DOHH2 (cell line): ENCODE measurements around the gene DUSP16.

Source experiments
- H3F3A ChIP-seq: fragments of 200-600 bp; sonication (generic), shearing (Covaris generic); 2 replicates; pipeline ENCODE4 v1.6.0; 2016; ENCODE audit warnings: antibody characterized with exemption, mild to moderate bottlenecking; ENCODE audit not compliant: control insufficient read depth, insufficient read depth
- H3K27ac ChIP-seq: fragments of 200-600 bp; sonication (generic); 2 replicates; pipeline ENCODE4 v1.5.1; 2014; ENCODE audit warnings: low read depth, mild to moderate bottlenecking, low read length, moderate library complexity
- H3K27me3 ChIP-seq: fragments of 200-600 bp; sonication (generic); 2 replicates; pipeline ENCODE4 v1.6.1; 2014; ENCODE audit warnings: mild to moderate bottlenecking, low read length, mixed read lengths; ENCODE audit not compliant: control insufficient read depth
- H3K36me3 ChIP-seq: fragments of 200-600 bp; sonication (generic); 2 replicates; pipeline ENCODE4 v1.6.1; 2014; ENCODE audit warnings: mild to moderate bottlenecking, low read length, moderate library complexity, mixed read lengths; ENCODE audit not compliant: control insufficient read depth
- H3K4me1 ChIP-seq: fragments of 200-600 bp; sonication (generic); 2 replicates; pipeline ENCODE4 v1.6.1; 2014; ENCODE audit warnings: mild to moderate bottlenecking, low read length, mixed read lengths; ENCODE audit not compliant: control insufficient read depth
- H3K4me2 ChIP-seq: fragments of 200-600 bp; sonication (generic); 2 replicates; pipeline ENCODE4 v1.6.0; 2014; ENCODE audit warnings: mild to moderate bottlenecking, low read length, moderate library complexity
- H3K4me3 ChIP-seq: fragments of 200-600 bp; sonication (generic); 2 replicates; pipeline ENCODE4 v1.5.1; 2014; ENCODE audit warnings: mild to moderate bottlenecking, low read length, mixed read lengths
- H3K79me2 ChIP-seq: fragments of 200-600 bp; sonication (generic); 2 replicates; pipeline ENCODE4 v1.6.1; 2014; ENCODE audit warnings: mild to moderate bottlenecking, low read length, mixed read lengths; ENCODE audit not compliant: control insufficient read depth
- H3K9me2 ChIP-seq: fragments of 200-600 bp; sonication (generic); replicated peaks from 2 replicates; pipeline ENCODE4 v1.6.1; 2014; ENCODE audit warnings: mild to moderate bottlenecking, low read length, mixed read lengths; ENCODE audit not compliant: control insufficient read depth
- H3K9me3 ChIP-seq: fragments of 200-600 bp; sonication (generic); 2 replicates; pipeline ENCODE4 v1.6.1; 2014; ENCODE audit warnings: antibody characterized with exemption, low read length, mixed read lengths; ENCODE audit not compliant: control insufficient read depth, insufficient read depth
- H4K20me1 ChIP-seq: fragments of 200-600 bp; sonication (generic); 2 replicates; pipeline ENCODE4 v1.6.0; 2014; ENCODE audit warnings: low read depth, mild to moderate bottlenecking, antibody characterized with exemption, low read length, moderate library complexity; ENCODE audit not compliant: control insufficient read depth, insufficient read depth
- EZH2phosphoT487 ChIP-seq: fragments of 200-600 bp; sonication (generic); IDR thresholded peaks from 2 replicates; pipeline ENCODE4 v1.6.1; 2017; ENCODE audit warnings: borderline replicate concordance, mild to moderate bottlenecking, antibody characterized with exemption, low read length, moderate library complexity, mixed read lengths
- TF ChIP-seq, protein P1 (sequence below): fragments of 200-600 bp; sonication (generic); IDR thresholded peaks from one replicate; pipeline ENCODE4 v1.5.1; 2014; ENCODE audit warnings: antibody characterized with exemption, mild to moderate bottlenecking, low read depth, low read length; ENCODE audit not compliant: poor library complexity, severe bottlenecking

The DUSP16 gene

DNA sequence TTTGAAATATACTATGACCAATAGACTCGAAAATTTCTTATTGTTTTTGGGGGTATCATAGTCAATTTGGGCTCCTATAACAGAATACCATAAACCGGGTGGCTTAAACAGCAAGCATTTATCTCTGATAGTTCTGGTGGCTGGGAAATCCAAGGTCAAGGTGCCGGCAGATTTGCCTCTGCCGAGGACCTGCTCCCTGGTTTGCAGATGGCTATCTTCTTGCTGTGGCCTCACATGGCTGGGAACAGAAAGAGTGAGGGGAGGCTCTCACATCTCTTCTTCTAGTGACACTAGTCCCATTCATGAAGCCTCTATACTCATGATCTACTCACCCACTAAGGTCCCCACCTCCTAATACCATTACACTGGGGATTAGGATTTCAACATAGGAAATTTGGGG lies 135.1 kb downstream of the DUSP16 start:
- H3K9me3 ChIP-seq = no peaks in the 10 kb centered on the region
- H3K27ac ChIP-seq = no peak overlapping the region
- H3F3A ChIP-seq = no peaks in the 10 kb centered on the region
- H3K9me2 ChIP-seq = no peaks in the 10 kb centered on the region
- H3K36me3 ChIP-seq = no peaks in the 10 kb centered on the region
- H3K4me2 ChIP-seq = no peak overlapping the region
- no peaks in the 10 kb centered on the region for H3K79me2 ChIP-seq
- H3K4me3 ChIP-seq = no peak overlapping the region
- H3K27me3 ChIP-seq = no peaks in the 10 kb centered on the region
- H3K4me1 ChIP-seq = no peaks in the 10 kb centered on the region
- TF ChIP-seq EZH2phosphoT487 = no peak
- TF ChIP-seq, protein P1, sequence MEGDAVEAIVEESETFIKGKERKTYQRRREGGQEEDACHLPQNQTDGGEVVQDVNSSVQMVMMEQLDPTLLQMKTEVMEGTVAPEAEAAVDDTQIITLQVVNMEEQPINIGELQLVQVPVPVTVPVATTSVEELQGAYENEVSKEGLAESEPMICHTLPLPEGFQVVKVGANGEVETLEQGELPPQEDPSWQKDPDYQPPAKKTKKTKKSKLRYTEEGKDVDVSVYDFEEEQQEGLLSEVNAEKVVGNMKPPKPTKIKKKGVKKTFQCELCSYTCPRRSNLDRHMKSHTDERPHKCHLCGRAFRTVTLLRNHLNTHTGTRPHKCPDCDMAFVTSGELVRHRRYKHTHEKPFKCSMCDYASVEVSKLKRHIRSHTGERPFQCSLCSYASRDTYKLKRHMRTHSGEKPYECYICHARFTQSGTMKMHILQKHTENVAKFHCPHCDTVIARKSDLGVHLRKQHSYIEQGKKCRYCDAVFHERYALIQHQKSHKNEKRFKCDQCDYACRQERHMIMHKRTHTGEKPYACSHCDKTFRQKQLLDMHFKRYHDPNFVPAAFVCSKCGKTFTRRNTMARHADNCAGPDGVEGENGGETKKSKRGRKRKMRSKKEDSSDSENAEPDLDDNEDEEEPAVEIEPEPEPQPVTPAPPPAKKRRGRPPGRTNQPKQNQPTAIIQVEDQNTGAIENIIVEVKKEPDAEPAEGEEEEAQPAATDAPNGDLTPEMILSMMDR = no peak
- no peaks in the 10 kb centered on the region for H4K20me1 ChIP-seq

DNA sequence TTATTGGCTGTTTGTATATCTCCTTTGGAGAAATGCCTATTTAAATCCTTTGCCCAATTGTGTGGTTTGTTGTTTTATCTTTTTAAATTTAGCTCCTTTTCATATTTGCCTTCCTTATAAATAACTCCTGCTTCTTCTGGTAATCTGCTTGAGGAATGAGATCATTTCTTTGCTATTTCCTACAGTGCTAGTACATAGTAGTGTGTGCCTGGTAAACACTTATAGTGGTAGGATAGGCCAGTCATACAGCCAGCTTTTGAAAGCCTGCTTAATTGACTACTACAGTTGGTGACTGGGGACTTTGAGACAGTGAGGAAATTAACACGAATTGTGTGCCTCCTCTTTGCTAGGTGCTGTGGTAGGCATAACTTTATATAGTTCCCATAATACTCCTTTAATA lies 137.0 kb downstream of the DUSP16 start:
- H3K36me3 ChIP-seq = no peaks in the 10 kb centered on the region
- no peaks in the 10 kb centered on the region for H4K20me1 ChIP-seq
- no peaks in the 10 kb centered on the region for H3F3A ChIP-seq
- H3K27me3 ChIP-seq = no peaks in the 10 kb centered on the region
- H3K79me2 ChIP-seq = no peaks in the 10 kb centered on the region
- no peak overlapping the region for H3K27ac ChIP-seq
- H3K9me3 ChIP-seq = no peaks in the 10 kb centered on the region
- H3K4me1 ChIP-seq = no peaks in the 10 kb centered on the region
- TF ChIP-seq, protein P1 = no peak
- no peak for TF ChIP-seq EZH2phosphoT487
- no peak overlapping the region for H3K4me3 ChIP-seq
- H3K4me2 ChIP-seq = no peak overlapping the region
- no peaks in the 10 kb centered on the region for H3K9me2 ChIP-seq

DNA sequence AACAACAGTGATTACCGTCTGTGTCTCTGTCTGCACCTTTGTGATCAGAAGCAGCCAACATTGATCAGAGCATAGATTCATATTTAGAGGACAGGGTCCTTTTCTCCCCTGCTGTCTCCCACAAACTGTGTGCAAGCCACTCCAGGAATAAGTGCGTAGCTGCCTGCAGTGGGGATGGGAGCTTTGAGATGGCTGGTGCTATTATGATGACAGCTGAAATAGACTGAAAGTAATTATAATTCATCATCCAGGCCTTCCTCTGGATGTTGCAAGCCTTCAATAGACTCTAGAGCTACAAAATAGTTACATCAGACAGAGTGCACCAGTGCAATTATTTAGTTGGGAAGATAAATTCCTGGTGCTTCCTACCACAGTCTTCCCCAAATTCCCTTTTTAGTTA lies 137.7 kb downstream of the DUSP16 start:
- TF ChIP-seq, protein P1 = no peak
- TF ChIP-seq EZH2phosphoT487 = no peak
- Histone ChIP-seq H3K36me3 (no peaks in the 10 kb centered on the region), H3K4me1 (no peaks in the 10 kb centered on the region), H4K20me1 (no peaks in the 10 kb centered on the region), H3K27ac (no peak overlapping the region), H3F3A (no peaks in the 10 kb centered on the region), H3K27me3 (no peaks in the 10 kb centered on the region), H3K9me3 (no peaks in the 10 kb centered on the region), H3K4me2 (no peak overlapping the region), H3K4me3 (no peak overlapping the region), H3K9me2 (no peaks in the 10 kb centered on the region), H3K79me2 (no peaks in the 10 kb centered on the region)
